Endothelial cell of umbilical vein (primary cell): Measurements from ENCODE around the gene RHOG. TPM values are rescaled to one million over a fixed set of nuclear protein-coding genes. Genes with fewer than 3 reads are reported as not detected.

Experiments used
- BruUV-seq: library from RNA; stranded (reverse); fragments of 400-500 nt; replicated peaks from 2 replicates; lab custom pipeline; 2021; lab: Mats Ljungman, UMichigan
- CTCF ChIA-PET: fragments of 300-600, 350-600 bp; sonication (Branson Sonifier 250); formaldehyde crosslinking; loops from one replicate; lab custom pipeline; 2021; ENCODE audit warnings: antibody characterized with exemption, inconsistent platforms; lab: Charles Lee
- POLR2A ChIA-PET: fragments of 300-600, 350-600 bp; sonication (Branson Sonifier 250); formaldehyde crosslinking; loops from one replicate; lab custom pipeline; 2021; ENCODE audit warnings: antibody characterized with exemption, inconsistent platforms; lab: Charles Lee
- DNase-seq: peaks from one replicate; pipeline ENCODE4 v3.0.0-alpha.2; 2011; ENCODE audit warnings: low read depth, low spot score
- FAIRE-seq: peaks from 2 replicates; lab custom pipeline; 2011; peaks lifted over from hg19 to GRCh38; lab: Jason Lieb, UNC
- H2AFZ ChIP-seq: 2 replicates; pipeline ENCODE4 v1.6.0; 2012; ENCODE audit warnings: low read depth, low read length, control low read depth, inconsistent platforms
- H3K27ac ChIP-seq: 2 replicates; pipeline ENCODE4 v1.5.1; 2011; ENCODE audit warnings: low read depth, mild to moderate bottlenecking, control low read depth, low read length, moderate library complexity; ENCODE audit not compliant: insufficient read depth
- H3K27me3 ChIP-seq, 2 experiments: 2 replicates each; pipeline versions ENCODE4 v1.6.0 to v1.6.1; 2011; ENCODE audit warnings: low read length in 2 of 2, mixed read lengths in 1 of 2; ENCODE audit not compliant: control insufficient read depth in 2 of 2, insufficient read depth in 2 of 2
- H3K36me3 ChIP-seq, 2 experiments: 2 replicates in 1 of 2; 3 replicates in 1 of 2; pipeline ENCODE4 v1.5.1; 2011; ENCODE audit warnings: low read length in 2 of 2, mild to moderate bottlenecking in 1 of 2, moderate library complexity in 1 of 2; ENCODE audit not compliant: control insufficient read depth in 2 of 2, insufficient read depth in 2 of 2; ENCODE audit errors: extremely low read depth in 1 of 2
- H3K4me1 ChIP-seq: 3 replicates; pipeline ENCODE4 v1.5.1; 2011; ENCODE audit warnings: mild to moderate bottlenecking, low read length; ENCODE audit not compliant: control insufficient read depth, insufficient read depth; ENCODE audit errors: extremely low read depth
- H3K4me2 ChIP-seq: 2 replicates; pipeline ENCODE4 v1.6.1; 2011; ENCODE audit warnings: low read length, control low read depth, mixed read lengths; ENCODE audit not compliant: insufficient read depth
- H3K4me3 ChIP-seq, 3 experiments: fragments of 200-600 bp in 1 of 3; sonication (generic), shearing (Covaris generic) in 1 of 3; replicated peaks in 1 of 3; 2 replicates each; pipeline ENCODE4 v1.5.1; 2011 to 2016; ENCODE audit warnings: control low read depth in 3 of 3, low read length in 3 of 3, mild to moderate bottlenecking in 2 of 3, inconsistent platforms in 1 of 3, low read depth in 1 of 3, moderate library complexity in 1 of 3; ENCODE audit not compliant: insufficient read depth in 1 of 3
- H3K79me2 ChIP-seq: 2 replicates; pipeline ENCODE4 v1.6.0; 2012; ENCODE audit warnings: low read length, inconsistent platforms; ENCODE audit not compliant: control insufficient read depth, insufficient read depth
- H3K9ac ChIP-seq: replicated peaks from 2 replicates; pipeline ENCODE3; 2011; ENCODE audit warnings: low read length, control low read depth; ENCODE audit not compliant: insufficient read depth; ENCODE audit errors: extremely low read depth
- H3K9me1 ChIP-seq: replicated peaks from 3 replicates; pipeline ENCODE4 v1.6.0; 2011; ENCODE audit warnings: mild to moderate bottlenecking, low read length; ENCODE audit not compliant: control insufficient read depth, insufficient read depth; ENCODE audit errors: extremely low read depth
- H3K9me3 ChIP-seq: replicated peaks from 2 replicates; pipeline ENCODE4 v1.5.1; 2012; ENCODE audit warnings: low read length, inconsistent platforms; ENCODE audit not compliant: control insufficient read depth, insufficient read depth
- H4K20me1 ChIP-seq: replicated peaks from 2 replicates; pipeline ENCODE3; 2011; ENCODE audit warnings: mild to moderate bottlenecking, low read length; ENCODE audit not compliant: control insufficient read depth, insufficient read depth; ENCODE audit errors: extremely low read depth
- JUN ChIP-seq: IDR thresholded peaks from 2 replicates; pipeline ENCODE4 v1.6.1; 2011; ENCODE audit warnings: borderline replicate concordance, low read depth; ENCODE audit not compliant: insufficient read length, insufficient read depth
- dilution Hi-C: fragments of 300-500 bp; cut with MboI; formaldehyde crosslinking; loops from one replicate; pipeline ENCODE4 v1.15.0; 2019; ENCODE audit warnings: low sequenced_read_pairs; ENCODE audit not compliant: extremely low pct_ligation_motif_present
- intact Hi-C: fragments of 100-400 bp; cut with micrococcal nuclease; formaldehyde crosslinking; loops from one replicate; pipeline ENCODE4 v1.10.0; 2022
- polyA plus RNA-seq, 4 experiments: library from polyadenylated mRNA; depleted of rRNA in 3 of 4; stranded (reverse) in 3 of 4; unstranded in 1 of 4; fragments of >200 nt; gene quantifications; 2 replicates each; pipeline versions ENCODE4 v1.2.1 to v1.2.3, GENCODE V29; 2011 to 2012; ENCODE audit warnings: missing spikeins in 1 of 4
- total RNA-seq: library from RNA; stranded (reverse); gene quantifications from 2 replicates; pipeline ENCODE4 v1.2.3, GENCODE V29; 2021
- TF ChIP-seq, protein P1 (sequence below), 2 donors: IDR thresholded peaks; 1 replicate in 1 of 2; 2 replicates in 1 of 2; pipeline ENCODE4 v1.5.1; 2011; ENCODE audit warnings: low read length in 2 of 2, mild to moderate bottlenecking in 2 of 2, moderate library complexity in 2 of 2, control low read depth in 1 of 2, inconsistent platforms in 1 of 2, low read depth in 1 of 2; ENCODE audit not compliant: insufficient read depth in 1 of 2; ENCODE audit errors: extremely low read depth in 1 of 2

RHOG gene
- total and polyA plus RNA-seq, 2 donors (not counting 3 experiments of a cell fraction or from before 2014, with no cell fraction given): 69.0 to 119 TPM

DNA sequence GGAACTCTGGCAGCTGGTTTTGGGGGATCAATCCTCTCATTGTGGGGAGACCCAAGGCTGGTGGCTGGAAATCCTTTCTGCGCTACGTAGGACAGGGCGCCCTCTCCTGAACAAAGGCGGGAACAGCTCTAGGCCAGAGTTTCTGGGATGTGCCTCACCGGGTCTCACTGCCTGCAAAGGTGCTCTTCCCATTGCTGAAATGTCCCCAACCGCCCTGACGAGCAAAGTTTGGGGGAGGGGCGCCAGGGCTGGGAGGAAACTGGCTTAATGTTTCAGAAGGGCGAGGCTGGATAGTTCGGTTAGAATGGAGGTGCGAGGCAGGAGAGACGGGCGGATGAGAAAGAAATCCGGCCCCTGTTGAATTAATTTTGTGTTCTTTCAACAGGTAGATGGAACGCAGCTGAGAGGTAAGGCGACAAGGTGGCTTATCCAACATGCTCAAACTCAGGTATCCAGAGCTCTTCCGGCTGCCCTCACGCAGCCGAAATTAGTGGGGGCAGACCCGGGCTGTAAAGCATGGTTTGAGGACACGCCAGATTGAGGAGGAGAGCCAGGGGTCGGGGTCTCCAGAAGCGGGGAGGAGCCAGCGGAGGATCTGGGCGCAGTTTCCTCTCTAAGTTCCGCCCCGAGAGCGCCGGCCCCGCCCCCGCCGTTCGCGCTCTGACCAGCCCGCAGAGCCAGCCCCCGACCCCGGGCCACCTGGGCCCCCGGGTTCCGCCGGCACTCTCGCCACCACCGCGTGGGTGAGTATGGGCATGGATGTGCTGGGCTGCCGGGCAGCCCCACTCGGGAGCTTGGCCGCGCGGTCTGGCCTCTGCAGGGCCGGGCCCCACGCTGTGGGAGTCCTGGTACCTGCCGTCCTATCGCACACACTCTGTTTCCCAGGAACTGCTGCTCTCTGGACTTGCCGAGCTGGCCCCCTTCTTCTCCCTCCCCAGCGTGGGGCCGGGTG is 32.6 kb downstream of the RHOG start, which contains the start of gene PGAP2:
Gene PGAP2, plus strand, starts transcription at position 652 of the 952 bp plus-strand sequence. CDS start 2,700 bp downstream, outside the sequence.
- Histone ChIP-seq H3K27me3 (no peaks in the 10 kb centered on the region), H3K9ac (peak within 1 kb of the TSS; percentile 77), H2AFZ (peak within 1 kb of the TSS; percentile 99), H3K4me3 (peak within 1 kb of the TSS; percentile 62 to 93 (median 91)), H3K9me3 (no peaks in the 10 kb centered on the region), H3K9me1 (no peaks in the 10 kb centered on the region), H3K4me2 (peak within 1 kb of the TSS; percentile 97), H3K4me1 (peaks cover 11% of the 10 kb centered on the region), H3K27ac (peak within 1 kb of the TSS; percentile 37), H4K20me1 (no peaks in the 10 kb centered on the region), H3K36me3 (no peaks in the 10 kb centered on the region), H3K79me2 (no peaks in the 10 kb centered on the region)
- dilution Hi-C loops (no loop called here), intact Hi-C loops (loop anchor here (1.0 to 2.0 kb wide), 3 partner anchors 11 to 33 kb away; partner anchors contain the start of gene NUP98)
- FAIRE-seq: peak; percentile 48
- BruUV-seq: no TSS peak
- ChIA-PET POLR2A (interaction anchor here (1.6 kb wide), 1 partner anchor 10 kb away, joined by 7 read pairs; the partner anchor contains the start of gene NUP98), CTCF (interaction anchor here (0.6 to 4.4 kb wide), 21 partner anchors 8 to 265 kb away, joined by 3 to 48 read pairs (median 9); partner anchors contain the start of genes NUP98, RHOG and STIM1)
- DNase-seq: peak; percentile 57
- TF ChIP-seq, protein P1, sequence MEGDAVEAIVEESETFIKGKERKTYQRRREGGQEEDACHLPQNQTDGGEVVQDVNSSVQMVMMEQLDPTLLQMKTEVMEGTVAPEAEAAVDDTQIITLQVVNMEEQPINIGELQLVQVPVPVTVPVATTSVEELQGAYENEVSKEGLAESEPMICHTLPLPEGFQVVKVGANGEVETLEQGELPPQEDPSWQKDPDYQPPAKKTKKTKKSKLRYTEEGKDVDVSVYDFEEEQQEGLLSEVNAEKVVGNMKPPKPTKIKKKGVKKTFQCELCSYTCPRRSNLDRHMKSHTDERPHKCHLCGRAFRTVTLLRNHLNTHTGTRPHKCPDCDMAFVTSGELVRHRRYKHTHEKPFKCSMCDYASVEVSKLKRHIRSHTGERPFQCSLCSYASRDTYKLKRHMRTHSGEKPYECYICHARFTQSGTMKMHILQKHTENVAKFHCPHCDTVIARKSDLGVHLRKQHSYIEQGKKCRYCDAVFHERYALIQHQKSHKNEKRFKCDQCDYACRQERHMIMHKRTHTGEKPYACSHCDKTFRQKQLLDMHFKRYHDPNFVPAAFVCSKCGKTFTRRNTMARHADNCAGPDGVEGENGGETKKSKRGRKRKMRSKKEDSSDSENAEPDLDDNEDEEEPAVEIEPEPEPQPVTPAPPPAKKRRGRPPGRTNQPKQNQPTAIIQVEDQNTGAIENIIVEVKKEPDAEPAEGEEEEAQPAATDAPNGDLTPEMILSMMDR (IDR thresholded peaks at IDR 0.05; ENCODE audit: extremely low read depth in 1 of 2, insufficient read depth in 1 of 2, low read depth in 1 of 2, low read length in 2 of 2): peak; percentile 53 to 83
- TF ChIP-seq JUN: no peak
